ENCODE data around the gene ZBBX.

The ZBBX gene

GRCh38 chr3:167306319-167306718 is 73.8 kb downstream of the ZBBX start:
- in situ Hi-C loops (cut with MboI; ENCODE audit: low sequenced_read_pairs) = no loop called here

DNA sequence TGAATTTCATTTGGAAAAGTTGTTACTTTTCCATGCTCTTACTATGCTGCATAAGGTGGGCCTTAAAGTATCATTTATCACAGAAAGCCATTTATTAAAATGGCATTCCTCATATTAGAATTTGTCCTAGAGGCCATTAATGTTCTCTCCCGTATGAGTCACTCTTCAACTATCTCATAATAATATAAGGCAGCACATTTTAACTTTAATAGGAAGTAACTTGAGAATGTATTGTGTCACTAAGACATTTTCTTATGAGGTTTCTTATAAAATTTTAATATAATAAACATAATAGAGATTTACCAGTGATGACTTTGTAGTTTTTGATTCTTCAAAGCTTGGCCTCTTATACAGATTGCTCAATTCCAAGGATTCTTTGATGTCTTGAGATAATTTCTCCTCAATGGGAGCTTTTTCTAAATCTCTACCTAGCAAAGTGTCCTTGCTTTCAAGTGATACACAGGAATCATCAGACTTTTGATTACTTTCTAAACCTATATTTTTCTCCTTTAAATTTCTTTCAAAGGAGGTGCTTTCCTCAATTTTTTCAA is 74.7 kb downstream of the ZBBX start:
- in situ Hi-C loops (cut with MboI; ENCODE audit: low sequenced_read_pairs) = no loop called here

GRCh38 chr3:167304077-167304476 is 76.0 kb downstream of the ZBBX start:
- in situ Hi-C loops (cut with MboI; ENCODE audit: low sequenced_read_pairs) = no loop called here

- in situ Hi-C loops (cut with MboI; ENCODE audit: low sequenced_read_pairs) = no loop called here
These were observed 77.4 kb downstream of the ZBBX start for GRCh38 chr3:167302678-167303077.

DNA sequence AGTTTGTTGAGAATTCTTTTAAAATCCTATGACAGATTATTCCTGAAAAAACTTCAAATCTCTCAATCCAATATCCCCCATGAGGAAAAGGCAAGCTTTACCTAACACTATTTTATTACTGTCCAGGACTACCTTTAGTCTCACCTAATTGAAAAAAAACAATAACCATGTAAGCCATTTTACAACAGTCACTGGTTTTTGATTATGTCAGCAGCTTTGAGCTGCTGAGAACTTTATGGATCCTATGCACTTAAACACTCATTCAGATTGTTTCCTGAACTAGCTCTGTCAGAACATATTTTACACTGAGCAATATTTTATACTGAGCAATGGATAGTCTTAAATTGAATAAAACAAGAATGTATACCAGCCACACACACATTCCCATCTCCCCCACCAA is 79.9 kb downstream of the ZBBX start:
- in situ Hi-C loops (cut with MboI; ENCODE audit: low sequenced_read_pairs) = no loop called here

DNA sequence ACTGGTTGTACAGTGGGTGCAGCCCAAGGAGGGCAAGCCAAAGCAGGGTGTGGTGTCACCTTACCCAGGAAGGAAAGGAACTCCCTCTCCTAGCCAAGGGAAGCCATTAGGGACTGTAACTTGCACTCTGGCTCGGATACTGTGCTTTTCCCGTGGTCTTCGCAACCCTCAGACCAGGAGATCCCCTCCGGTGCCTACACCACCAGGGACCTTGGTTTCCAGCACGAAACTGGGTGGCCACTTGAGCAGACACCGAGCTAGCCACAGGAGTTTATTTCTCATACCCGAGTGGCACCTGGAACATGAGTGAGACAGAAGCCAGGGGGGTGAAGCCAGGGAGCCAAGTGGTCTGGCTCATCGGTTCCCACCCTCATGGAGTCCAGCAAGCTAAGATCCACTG is 90.7 kb downstream of the ZBBX start:
- in situ Hi-C loops (cut with MboI; ENCODE audit: low sequenced_read_pairs) = no loop called here

DNA sequence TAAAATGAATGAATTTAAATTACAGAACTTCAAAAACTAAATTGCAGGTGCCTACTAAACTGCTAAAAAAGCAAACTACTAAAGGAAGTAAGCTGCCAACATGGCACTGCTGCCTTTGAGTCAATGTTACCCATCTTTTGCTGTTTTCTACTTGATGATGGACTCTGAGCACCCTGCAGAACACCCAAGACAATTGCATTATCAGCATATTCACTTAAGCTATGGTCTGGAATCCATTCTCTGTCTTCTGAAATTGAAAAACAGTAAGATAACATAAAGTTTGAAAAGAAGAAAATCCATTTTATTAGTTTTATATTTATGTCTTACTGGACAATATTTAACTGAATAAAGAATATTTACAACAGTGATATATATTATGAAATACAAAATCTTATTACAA is 91.4 kb downstream of the ZBBX start:
- in situ Hi-C loops (cut with MboI; ENCODE audit: low sequenced_read_pairs) = no loop called here

GRCh38 chr3:167287308-167287707 is 92.8 kb downstream of the ZBBX start:
- in situ Hi-C loops (cut with MboI; ENCODE audit: low sequenced_read_pairs) = no loop called here

DNA sequence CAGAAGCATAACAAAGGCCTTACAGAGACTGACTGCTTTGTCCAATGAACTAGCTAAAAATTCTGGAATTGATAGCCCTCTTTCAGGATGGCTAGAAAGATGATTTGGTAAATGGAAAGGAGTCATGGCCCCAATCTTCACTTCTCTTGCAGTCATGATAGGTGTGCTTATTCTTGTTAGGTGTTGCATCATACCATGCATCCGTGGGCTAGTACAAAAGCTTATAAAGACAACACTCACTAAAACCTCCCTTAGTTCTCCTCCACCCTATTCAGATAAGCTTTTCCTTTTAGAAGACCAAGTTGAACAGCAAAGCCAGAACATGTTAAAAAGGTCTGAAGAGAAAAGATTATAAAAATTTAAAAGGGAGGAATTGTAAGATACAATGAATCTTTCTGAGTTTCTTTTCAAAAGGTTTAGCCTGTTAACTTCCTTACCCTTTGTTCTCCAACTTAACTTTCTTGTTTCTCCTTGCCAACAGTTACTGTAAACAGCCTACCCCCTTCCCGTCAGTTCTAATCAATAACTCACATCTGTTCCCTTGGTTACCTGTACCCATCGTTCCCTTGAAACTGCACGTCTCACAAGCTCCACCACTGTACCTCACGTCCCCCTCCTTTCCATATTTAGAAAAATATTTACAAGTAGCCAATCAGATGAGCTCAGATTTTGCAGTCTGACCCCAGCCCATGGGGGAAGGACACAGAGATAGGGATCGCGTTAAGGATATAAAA is 105.8 kb downstream of the ZBBX start:
- in situ Hi-C loops (cut with MboI; ENCODE audit: low sequenced_read_pairs) = no loop called here

DNA sequence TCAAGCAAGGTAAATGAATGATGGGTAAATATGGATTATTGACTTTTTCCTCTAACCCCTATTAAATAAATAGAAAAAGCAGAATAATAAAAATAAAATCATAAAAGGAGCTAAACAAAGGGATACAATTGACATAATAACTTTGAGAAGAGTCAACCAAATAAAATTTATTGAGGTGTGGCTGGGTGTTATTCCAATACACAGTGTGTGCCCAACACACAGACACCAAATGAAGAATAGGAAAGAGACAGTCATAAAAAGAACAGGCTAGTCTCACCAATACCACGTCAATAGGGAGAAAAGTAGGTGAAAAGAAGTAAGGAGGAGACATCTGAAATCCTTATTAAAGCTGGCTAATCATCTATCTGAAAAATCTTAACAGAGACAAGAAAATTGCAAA is 127.1 kb downstream of the ZBBX start:
- in situ Hi-C loops (cut with MboI; ENCODE audit: low sequenced_read_pairs) = no loop called here

- in situ Hi-C loops (cut with MboI; ENCODE audit: low sequenced_read_pairs) = no loop called here
These were observed 128.4 kb downstream of the ZBBX start for GRCh38 chr3:167251678-167252077.

GRCh38 chr3:167246252-167246651 is 133.8 kb downstream of the ZBBX start:
- in situ Hi-C loops (cut with MboI; ENCODE audit: low sequenced_read_pairs) = no loop called here

DNA sequence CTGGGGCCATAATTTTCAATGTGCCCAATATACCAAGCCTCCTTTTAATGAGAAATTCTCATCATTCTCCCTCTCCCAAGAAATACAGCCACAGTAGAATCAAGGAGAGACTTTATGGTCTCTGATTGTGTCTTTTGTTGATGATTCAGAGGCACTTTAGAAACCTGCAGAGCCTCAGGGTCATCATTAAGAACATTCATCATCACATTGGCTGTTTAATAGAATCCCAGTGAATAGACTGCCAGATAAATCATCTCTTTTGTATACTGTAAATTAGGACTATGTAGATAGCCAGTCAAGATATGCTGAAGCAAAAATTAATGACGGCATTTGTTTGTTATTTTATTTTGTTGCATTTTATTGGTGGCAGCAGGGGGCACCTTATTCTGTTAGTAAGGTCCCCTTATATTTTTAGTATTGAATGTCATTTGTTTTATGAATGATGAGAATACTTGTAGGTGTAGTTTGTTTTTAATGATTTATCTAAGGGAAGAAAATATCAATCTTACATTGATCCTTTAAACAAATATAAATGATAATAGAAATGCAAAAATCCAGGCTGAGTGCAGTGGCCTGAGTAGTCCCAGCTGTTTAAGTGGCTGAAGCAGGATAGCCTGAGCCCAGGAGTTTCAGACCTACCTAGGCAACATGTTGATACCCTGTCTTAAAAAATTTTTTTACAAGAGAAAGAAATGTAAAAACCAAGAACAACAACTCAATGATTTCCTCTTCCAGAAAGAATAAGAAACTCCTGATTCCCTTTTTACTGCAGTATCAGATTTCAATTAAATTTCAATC is 138.8 kb downstream of the ZBBX start:
- in situ Hi-C loops (cut with MboI; ENCODE audit: low sequenced_read_pairs) = no loop called here

DNA sequence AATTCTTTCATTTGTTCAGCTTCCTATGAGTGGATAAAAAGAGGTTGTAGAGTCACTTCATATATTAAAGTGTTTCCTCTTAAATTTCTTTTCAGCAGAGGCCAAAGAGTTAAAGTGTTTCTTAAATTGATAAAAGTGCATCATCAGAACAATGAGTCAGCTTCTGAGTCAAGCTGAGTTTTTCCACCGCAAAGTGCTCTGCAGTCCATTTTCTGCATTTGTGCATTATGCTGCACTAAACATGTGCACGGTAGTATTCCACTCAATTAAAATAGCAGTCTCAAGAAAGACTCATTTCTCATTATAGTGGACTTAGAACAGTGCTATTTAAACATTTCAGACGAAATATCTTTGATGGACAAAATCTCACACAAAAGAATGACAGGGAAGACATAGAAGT is 152.0 kb downstream of the ZBBX start:
- in situ Hi-C loops (cut with MboI; ENCODE audit: low sequenced_read_pairs) = no loop called here

DNA sequence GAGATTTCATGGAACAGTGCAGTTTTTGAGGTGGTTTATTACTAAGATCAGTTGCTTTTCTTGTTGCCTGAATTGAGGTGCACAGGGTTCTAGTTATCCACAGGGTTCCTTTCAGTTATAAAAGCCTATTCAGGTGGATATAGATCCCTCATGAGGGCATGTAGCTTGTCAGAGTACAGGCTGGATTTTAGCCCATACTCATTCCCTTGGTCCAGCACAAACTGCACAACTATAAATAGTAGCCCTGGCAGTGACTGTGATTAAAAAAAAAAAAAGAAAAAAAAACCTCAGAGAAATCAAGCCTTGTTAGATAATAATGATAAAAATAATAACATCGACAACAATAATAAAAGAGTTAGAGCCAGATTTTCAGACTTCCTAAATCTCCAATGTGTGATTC is 154.3 kb downstream of the ZBBX start:
- in situ Hi-C loops (cut with MboI; ENCODE audit: low sequenced_read_pairs) = no loop called here

GRCh38 chr3:167209011-167209410 is 171.1 kb downstream of the ZBBX start:
- in situ Hi-C loops (cut with MboI; ENCODE audit: low sequenced_read_pairs) = no loop called here

DNA sequence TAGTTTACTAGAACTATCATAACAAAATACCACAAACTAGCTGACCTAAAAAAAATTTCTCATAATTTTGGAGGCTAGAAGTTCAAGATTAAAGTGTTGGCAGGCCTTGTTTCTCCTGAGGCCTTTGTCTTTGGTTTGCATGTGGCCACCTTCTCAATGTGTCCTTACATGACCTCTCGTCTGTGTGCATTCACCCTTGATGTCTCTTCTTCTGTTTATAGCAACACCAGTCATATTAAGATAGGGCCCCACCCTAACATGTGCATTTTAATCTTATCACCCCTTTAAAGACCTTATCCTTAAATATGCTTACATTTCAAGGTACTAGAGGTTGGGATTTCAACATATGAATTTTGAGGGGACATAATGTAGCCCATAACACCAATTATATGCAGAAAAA is 177.0 kb downstream of the ZBBX start:
- in situ Hi-C loops (cut with MboI; ENCODE audit: low sequenced_read_pairs) = no loop called here

- in situ Hi-C loops (cut with MboI; ENCODE audit: low sequenced_read_pairs) = no loop called here
These were observed 181.0 kb downstream of the ZBBX start for GRCh38 chr3:167198949-167199600.
